ENCODE results near the gene THYN1.

DNA sequence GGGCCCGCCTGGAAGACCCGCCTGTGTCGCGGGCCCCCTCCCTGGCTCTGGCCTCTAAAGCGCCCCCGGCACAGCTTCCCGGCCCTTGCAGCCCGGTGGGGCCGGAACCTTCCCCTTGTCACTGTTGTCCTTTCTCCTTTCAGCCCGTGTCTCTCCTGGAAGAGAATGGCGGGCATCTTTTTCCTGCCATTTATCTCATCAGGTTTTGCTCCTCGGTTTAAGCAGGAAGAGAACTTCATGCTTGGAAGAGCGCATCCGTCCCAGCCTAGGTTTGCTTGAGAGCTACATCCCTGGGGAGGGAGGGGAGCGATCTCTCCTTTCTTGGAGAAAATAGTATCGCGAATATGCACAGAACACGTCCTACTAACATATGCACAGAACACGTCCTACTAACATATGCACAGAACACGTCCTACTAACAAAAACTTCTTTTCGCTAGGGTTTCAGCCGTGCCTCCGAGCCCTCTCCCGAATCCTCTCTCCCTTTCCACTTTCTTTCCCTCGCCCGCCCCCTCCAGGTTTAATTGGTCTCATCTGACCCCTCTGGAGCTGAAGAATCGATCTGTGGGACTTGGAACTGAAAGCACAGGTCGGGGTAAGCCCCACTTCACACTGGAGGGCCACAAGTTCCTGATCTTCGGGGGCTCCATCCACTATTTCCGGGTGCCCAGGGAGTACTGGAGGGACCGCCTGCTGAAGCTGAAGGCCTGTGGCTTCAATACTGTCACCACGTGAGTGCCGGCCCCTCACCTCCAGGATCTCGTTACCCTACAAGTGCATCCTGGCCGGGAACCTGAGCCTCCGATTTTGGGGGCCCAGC lies 24.2 kb upstream of the THYN1 start:
- TF ChIP-seq POLR2A (IDR thresholded peaks at IDR 0.05) (no peak), CTCF (IDR thresholded peaks at IDR 0.05) (no peak)

Measured in uterus (tissue), 2 donors.